ENCODE data around the gene NFIC.
"Not testable (repeated sequence)": the region's sequence is repeated elsewhere in the genome, so short reads cannot be mapped to it uniquely, and the experiment has no call there.

Gene NFIC

DNA sequence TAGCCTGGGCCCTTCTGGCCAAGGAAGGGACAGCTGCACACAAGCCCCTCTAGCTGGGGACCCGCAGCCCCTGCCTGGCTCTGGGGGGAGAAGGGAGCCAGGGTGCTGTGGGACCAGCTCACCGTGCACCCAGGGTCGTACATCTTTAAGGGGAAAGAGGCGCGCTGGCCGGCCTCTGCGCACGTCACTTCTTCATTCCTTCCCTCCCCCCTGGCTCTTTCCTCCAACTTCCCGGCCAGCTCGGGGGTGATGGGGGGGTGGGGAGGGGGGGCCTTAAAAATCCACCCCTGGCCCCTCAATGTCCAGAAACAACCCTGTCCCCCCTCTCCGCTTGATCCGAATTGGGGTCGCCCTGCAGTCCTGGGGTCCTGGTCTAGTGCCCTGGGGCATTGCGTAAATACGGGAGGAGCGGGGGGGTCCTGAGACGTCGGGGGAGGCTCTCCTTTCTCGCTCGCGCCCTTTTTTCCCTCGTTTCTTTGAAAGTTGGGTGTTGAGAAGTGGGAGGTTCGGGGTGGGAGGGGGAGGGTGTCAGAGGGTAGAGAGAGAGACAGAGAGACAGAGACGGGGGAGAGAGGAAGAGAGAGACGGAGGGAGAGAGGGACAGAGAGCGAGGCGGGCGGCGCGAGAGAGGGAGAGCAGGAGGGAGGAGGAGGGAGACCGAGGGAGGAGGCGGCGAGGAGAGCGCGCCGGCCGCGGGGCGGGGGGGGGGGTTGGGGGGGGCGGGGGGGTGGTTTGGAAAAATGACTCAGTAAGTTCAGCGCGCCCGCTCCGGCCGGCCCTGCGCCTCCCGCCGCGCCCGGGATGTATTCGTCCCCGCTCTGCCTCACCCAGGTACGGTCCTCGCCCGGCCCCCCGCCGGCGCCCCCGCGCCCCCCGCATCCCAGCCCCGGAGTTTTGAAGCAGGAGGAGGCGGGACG lies at the start of gene NFIC:
Gene NFIC, plus strand, starts transcription at position 748 of the 917 bp plus-strand sequence. Its CDS starts 54 bp downstream, at position 802.
- H3K4me3 ChIP-seq (ENCODE audit: low read depth, low read length), result peak within 1 kb of the TSS; percentile 89
- peak; percentile 70 for DNase-seq (ENCODE audit: low read depth)

GRCh38 chr19:3316659-3317207 lies 49.6 kb upstream of the NFIC start:
- no peak for DNase-seq (ENCODE audit: low read depth)
- H3K4me3 ChIP-seq (ENCODE audit: low read depth, low read length), result no peak overlapping the region

DNA sequence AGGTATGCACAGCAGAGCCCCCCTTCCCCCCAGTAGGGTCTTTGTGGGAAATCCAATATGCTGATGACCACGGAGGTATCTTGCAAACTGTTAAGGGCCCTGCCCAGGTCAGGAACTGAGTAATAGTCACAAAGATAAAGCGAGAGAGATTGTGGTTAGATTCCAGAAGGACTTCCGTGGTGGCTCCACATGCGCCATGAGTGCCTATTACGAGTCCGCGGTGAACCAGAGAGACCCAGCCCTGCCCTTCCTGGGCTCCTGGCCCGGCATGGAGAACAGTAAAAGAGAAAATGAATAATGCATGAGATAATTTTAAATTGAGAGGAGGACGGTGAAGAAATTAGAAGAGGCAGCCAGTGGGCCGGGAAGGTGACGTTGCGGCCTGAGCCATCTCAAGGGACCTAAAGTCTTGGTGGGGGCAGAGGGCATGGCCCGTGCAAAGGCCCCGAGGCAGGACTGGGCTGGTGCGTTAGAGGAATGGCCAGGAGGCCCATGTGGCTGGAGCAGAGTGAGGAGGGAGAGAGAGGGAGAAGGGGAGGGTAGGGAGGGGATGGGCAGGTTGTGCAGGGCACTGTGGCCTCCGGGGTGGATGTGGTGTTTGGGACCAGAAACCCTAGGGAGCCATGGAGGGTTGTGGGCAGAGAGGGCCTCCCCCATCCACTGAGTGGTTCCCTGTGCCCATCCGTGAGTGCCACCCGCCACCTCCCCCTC lies 46.6 kb upstream of the NFIC start:
- no peak for DNase-seq (ENCODE audit: low read depth)
- H3K4me3 ChIP-seq (ENCODE audit: low read depth, low read length), result no peak overlapping the region

- no peak for DNase-seq (ENCODE audit: low read depth)
Observed at GRCh38 chr19:3320354-3320670, 46.1 kb upstream of the NFIC start.

GRCh38 chr19:3320853-3321252 lies 45.5 kb upstream of the NFIC start:
- H3K4me3 ChIP-seq (ENCODE audit: low read depth, low read length), result no peak overlapping the region
- no peak for DNase-seq (ENCODE audit: low read depth)

More at GRCh38 chr19:3320354-3320670, 46.1 kb upstream of the NFIC start:
- no peak overlapping the region for H3K4me3 ChIP-seq (ENCODE audit: low read depth, low read length)

DNA sequence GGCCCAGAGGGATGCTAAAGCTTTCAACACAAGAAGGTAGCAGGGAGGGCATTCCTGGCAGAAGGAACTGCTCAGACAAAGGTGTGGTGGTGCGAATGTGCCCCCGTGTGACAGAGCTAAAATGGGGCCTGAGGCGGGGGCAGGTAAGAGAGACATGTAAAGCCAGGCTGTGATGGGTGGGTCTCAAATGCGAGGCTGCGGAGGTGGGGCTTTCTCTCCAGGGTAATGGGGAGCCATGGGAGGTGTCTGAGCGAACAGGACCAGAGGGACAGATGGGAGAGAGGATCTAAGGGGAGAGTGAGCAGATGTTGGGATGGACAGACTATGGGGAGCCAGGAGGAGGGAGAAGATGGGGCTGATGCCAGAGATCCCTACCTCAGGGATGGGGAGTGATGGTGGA lies 44.7 kb upstream of the NFIC start:
- DNase-seq (ENCODE audit: low read depth), result no peak
- H3K4me3 ChIP-seq (ENCODE audit: low read depth, low read length), result no peak overlapping the region

- no peak overlapping the region for H3K4me3 ChIP-seq (ENCODE audit: low read depth, low read length)
- no peak for DNase-seq (ENCODE audit: low read depth)
Observed at GRCh38 chr19:3322199-3322978, 44.0 kb upstream of the NFIC start.

- no peak overlapping the region for H3K4me3 ChIP-seq (ENCODE audit: low read depth, low read length)
- no peak for DNase-seq (ENCODE audit: low read depth)
Observed at GRCh38 chr19:3323026-3323425, 43.4 kb upstream of the NFIC start.

DNA sequence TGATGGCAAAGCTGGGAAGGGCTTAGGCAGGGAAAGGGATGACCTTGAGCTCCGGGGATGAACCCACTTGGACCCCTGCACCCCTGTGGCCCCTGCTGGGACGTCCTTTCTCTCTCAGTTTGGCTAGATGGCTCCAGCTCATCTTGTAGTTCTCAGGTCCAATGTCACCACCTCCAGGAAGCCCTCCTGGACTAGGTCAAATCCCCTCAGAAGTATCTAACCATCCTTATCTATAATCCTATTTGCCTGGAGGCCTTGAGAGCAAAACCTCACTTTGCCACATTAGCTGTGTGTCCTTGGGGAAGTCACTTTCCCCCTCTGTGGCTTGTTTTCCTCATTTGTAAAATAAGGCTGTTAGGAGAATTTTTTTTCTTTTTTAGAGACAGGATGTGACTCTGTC lies 42.7 kb upstream of the NFIC start:
- H3K4me3 ChIP-seq (ENCODE audit: low read depth, low read length), result no peak overlapping the region
- DNase-seq (ENCODE audit: low read depth), result no peak

GRCh38 chr19:3324405-3324856 lies 42.0 kb upstream of the NFIC start:
- H3K4me3 ChIP-seq (ENCODE audit: low read depth, low read length), result no peak overlapping the region
- DNase-seq (ENCODE audit: low read depth), result no peak

DNA sequence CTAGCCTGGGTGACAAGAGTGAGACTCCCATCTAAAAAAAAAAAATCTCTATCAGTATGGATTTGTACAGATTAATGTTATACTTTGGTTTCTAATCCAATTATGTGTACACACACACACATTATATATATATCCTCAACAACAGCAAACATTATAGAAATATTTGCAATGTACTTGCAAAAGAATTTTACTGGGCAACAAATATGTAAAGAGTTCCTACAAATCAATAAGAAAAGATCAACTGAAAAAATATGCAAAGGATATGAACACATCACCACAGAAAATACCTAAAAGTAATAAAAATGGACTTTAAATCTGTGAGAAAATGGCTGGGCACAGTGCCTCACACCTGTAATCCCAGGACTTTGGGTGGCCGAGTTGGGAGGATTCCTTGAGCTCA lies 40.9 kb upstream of the NFIC start:
- no peak for DNase-seq (ENCODE audit: low read depth)
- no peak overlapping the region for H3K4me3 ChIP-seq (ENCODE audit: low read depth, low read length)

- H3K4me3 ChIP-seq (ENCODE audit: low read depth, low read length), result no peak overlapping the region
- DNase-seq (ENCODE audit: low read depth), result no peak
Observed at GRCh38 chr19:3328743-3329142, 37.6 kb upstream of the NFIC start.

DNA sequence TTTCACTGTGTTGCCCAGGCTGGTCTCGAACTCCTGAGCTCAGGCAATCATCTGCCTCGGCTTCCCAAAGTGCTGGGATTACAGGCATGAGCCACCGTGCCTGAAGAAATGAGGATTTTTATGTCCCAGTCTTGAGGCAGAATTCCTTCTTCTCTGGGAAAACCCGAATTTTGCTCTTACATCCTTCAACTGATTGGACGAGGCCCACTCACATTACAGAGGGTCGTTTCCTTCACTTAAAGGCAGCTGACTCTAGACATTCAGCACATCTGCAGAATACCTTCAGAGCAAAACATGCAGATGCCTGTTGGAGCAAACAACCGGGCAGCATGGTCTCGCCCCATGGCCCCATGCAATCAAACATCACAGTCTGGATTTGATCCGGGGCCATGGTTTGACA lies 36.3 kb upstream of the NFIC start:
- DNase-seq (ENCODE audit: low read depth), result no peak
- no peak overlapping the region for H3K4me3 ChIP-seq (ENCODE audit: low read depth, low read length)

DNA sequence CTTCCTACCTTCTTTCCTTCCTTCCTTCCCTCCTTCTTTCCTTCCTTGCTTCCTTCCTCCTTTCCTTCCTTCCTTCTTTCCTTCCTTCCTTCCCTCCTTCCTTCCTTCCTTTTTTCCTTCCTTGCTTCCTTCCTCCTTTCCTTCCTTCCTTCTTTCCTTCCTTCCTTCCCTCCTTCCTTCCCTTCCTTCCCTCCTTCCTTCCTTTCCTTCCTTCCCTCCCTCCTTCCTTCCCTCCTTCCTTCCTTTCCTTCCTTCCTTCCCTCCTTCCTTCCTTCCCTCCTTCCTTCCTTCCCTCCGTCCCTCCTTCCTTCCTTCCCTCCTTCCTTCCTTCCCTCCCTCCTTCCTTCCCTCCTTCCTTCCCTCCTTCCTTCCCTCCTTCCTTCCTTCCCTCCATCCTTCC lies 34.2 kb upstream of the NFIC start:
- H3K4me3 ChIP-seq (ENCODE audit: low read depth, low read length); DNase-seq (ENCODE audit: low read depth): not testable (repeated sequence)

GRCh38 chr19:3333020-3333583 lies 33.3 kb upstream of the NFIC start:
- DNase-seq (ENCODE audit: low read depth), result no peak

GRCh38 chr19:3333662-3334061 lies 32.7 kb upstream of the NFIC start:
- DNase-seq (ENCODE audit: low read depth), result no peak
- H3K4me3 ChIP-seq (ENCODE audit: low read depth, low read length), result no peak overlapping the region

More at GRCh38 chr19:3333020-3333583, 33.3 kb upstream of the NFIC start:
- no peak overlapping the region for H3K4me3 ChIP-seq (ENCODE audit: low read depth, low read length)

- H3K4me3 ChIP-seq (ENCODE audit: low read depth, low read length), result not testable (repeated sequence)
Observed at GRCh38 chr19:3334749-3335430, 31.5 kb upstream of the NFIC start.

DNA sequence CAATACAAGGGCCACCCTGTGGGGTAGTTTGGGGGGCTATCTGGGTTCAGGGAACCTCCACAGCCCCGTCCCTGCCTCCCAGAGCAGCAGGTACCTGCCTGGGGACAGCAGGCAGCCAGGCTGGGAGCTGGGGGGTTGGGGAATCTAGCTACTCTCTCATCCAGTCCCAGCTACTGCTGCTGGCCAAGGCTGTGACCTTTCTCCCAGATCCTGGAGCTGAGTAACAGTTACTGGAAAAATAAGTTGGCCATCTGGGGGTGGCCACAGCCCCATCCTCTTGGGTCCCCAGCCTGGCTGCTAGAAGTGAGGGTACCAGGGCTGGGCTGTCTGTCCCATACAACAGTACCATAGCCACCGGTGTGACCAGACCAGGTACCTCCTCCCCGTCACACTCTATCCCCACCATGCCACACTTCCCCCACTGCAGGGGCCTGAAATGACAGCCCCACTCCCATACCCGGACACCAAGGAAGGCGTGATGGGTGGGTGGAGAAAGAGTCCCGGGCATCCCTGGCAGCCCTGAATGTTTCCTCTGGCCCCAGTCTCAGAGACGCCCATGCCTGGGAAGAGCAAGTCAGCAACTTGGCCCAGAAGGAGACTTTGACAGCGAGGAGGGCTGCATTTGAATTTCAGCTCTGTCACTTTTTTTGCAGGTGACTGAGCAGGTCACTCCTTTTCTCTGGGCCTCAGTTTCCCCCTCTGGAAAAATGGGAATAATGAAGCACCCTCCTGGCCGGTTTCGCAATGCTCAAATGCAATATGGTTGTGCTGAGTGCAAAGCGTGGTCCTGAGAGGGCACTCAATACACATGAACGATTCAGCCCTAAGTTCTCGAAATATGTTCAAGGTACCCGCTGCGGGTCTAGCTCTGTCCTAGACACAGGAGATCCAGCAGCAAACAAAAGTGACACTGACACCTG lies 30.7 kb upstream of the NFIC start:
- H3K4me3 ChIP-seq (ENCODE audit: low read depth, low read length), result no peak overlapping the region
- DNase-seq (ENCODE audit: low read depth), result no peak

More at GRCh38 chr19:3334749-3335430, 31.5 kb upstream of the NFIC start:
- DNase-seq (ENCODE audit: low read depth), result not testable (repeated sequence)

All from skeletal muscle cell (primary cell).